Mesodermal cell (in vitro differentiated cells): ENCODE results near the gene CADM4.
A peak's percentile ranks its signal among the peaks of the same experiment; 100 is the strongest.

Experiments used
- H3K27ac ChIP-seq: 2 replicates; pipeline ENCODE4 v1.7.0; 2013; ENCODE audit warnings: mild to moderate bottlenecking, low read depth, low read length, moderate library complexity; ENCODE audit not compliant: severe bottlenecking
- H3K36me3 ChIP-seq: 2 replicates; pipeline ENCODE4 v1.7.1; 2013; ENCODE audit warnings: mild to moderate bottlenecking, low read length, moderate library complexity; ENCODE audit not compliant: control insufficient read depth, insufficient read depth
- H3K4me1 ChIP-seq: one replicate; pipeline ENCODE4 v1.7.1; 2013; ENCODE audit warnings: mild to moderate bottlenecking, low read length; ENCODE audit not compliant: insufficient read depth, control insufficient read depth, poor library complexity, severe bottlenecking
- H3K4me3 ChIP-seq: 2 replicates; pipeline ENCODE4 v1.7.0; 2013; ENCODE audit warnings: low read length, control low read depth, mild to moderate bottlenecking; ENCODE audit not compliant: insufficient read depth, poor library complexity, severe bottlenecking; ENCODE audit errors: extremely low read depth
- H3K9me3 ChIP-seq: 2 replicates; pipeline ENCODE4 v1.7.1; 2013; ENCODE audit warnings: mild to moderate bottlenecking, low read length, moderate library complexity; ENCODE audit not compliant: control insufficient read depth
- WGBS, 2 experiments: methylation state at CpG; one replicate each; pipeline ENCODE4 v1.1.5; 2013; ENCODE audit warnings: missing lambda C conversion rate in 2 of 2; ENCODE audit not compliant: insufficient coverage in 2 of 2; 5-methylcytosine and 5-hydroxymethylcytosine counted together

The CADM4 gene

DNA sequence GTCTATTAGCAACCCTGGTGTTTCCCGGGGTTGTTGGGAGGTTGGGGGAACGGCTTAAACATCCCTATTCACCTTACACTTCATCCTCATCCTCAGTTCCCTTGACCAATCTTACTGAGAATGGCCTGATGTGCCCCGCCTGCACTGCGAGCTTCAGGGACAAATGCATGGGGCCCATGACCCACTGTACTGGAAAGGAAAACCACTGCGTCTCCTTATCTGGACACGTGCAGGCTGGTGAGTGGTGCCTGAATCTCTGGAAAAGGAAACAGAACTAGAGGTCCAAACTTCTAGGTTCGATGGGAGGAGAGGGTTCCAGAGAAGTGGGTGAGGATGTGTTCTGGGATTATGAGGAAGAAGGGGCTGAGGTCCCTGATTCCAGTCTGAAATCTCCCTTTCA lies 58.2 kb downstream of the CADM4 start:
- Histone ChIP-seq H3K27ac (no peak overlapping the region), H3K4me1 (no peaks in the 10 kb centered on the region), H3K36me3 (peaks cover 4% of the 10 kb centered on the region), H3K9me3 (no peaks in the 10 kb centered on the region), H3K4me3 (no peak overlapping the region)
- WGBS, 2 experiments: 47 to 76% methylated on average over 3 to 5 of the region's 7 CpGs

DNA sequence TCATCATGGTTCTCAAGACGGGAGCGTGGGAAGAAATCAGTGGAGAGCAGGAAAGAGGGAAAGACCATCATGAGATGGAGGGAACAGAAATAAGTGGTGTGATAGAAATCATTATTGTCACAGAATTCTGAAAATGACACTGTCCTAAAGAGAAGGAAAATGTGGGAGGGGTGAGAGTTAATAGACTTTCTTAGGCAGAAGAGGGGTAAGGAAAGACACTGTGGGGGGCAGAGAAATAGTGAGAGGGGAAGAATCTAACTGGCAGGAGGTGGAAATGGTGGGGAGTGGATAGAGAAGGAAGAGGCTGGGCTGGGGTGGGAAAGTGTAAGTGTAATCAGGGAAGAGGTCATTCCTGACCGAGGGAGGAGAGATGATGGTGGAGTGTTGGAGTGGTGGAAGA lies 60.9 kb downstream of the CADM4 start:
- Histone ChIP-seq H3K36me3 (peaks cover 3% of the 10 kb centered on the region), H3K4me1 (peaks cover 7% of the 10 kb centered on the region), H3K27ac (no peak overlapping the region), H3K9me3 (no peaks in the 10 kb centered on the region), H3K4me3 (no peak overlapping the region)
- WGBS, 2 experiments: 92 to 100% methylated on average over 3 of the region's 3 CpGs

DNA sequence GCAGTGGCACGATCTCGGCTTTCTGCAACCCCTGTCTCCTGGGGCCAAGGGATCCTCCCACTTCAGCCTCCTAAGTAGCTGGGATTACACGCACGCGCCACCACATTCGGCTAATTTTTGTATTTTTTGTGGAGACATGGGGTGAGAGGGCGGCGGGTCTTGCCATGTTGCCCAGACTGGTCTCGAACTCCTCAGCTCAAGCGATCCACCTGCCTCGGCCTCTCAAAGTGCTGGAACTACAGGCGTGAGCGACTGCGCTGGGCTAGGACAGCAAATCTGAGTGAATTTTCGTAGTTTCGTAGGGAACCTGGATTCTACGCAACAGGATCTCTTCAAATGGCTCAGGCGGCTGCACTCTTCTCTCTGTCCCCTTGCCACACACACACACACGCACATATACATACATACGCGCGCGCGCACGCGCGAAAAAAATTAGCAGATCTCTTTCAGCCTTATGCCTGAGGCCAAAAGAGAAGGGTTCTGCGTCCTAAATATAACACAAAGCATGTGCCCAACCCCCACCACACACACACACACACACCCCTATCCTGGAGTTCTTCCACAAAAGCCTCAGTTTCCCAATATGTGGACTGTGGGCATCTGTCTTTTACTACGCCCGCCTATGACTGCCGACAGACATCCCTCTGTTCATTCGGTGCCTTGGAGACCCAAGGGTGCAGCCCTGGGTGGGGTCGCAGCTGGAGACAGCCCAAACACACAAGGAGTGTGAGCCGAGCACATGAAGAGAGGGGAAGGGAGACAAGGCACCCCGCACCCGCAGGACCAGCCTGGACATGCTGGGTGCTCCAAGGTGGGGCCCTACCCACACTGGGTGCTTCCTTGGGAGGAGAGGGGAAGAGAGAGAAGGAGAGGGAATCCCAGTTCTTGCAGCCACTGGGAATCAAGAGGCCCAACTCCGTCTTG lies 63.4 kb downstream of the CADM4 start:
- Histone ChIP-seq H3K4me3 (peak overlapping the region; percentile 90), H3K4me1 (peaks cover 7% of the 10 kb centered on the region)
- 90% methylated on average over 27 to 32 of the region's 37 CpGs for WGBS, 2 experiments

DNA sequence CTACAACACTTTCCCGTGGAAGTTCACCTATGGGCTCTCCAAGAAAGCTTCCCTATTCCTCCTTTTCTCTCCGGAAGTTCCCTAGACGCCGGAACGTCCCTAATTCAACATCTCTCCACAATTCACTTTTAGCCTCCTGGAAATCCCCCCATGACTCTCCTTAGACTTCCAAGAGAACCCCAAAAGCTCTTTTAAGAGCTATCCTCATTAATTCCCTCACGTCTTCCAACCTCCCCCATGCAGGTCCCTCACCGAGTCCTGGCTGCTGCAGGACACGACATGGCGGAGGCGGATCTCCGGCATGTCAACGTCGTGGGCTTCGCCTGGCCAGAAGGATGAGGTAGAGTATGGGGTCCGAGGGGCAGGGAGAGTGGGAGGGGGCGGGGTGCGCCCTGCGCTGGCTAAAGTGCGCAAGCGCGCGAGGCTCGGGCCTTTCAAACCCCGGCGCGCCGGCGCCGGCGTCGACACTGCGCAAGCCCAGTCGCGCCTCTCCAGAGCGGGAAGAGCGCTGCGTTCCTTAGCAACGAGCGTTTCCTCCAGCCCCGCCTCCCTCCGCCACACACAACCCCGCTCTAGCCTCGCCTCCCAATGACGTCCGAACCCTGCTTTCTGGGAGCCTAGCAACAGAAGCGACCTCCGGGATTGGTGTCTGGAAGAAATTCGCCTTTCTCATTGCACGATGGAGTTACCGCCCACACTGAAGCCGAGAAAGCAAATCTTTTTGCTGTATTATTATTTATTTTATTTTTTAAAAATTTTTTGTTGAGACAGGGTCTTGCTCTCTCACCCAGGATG lies 64.3 kb downstream of the CADM4 start, which contains the start of the genes PINLYP and XRCC1:
Gene PINLYP, plus strand, starts transcription at position 646 of the 795 bp plus-strand sequence. CDS start 1,391 bp downstream, outside the sequence.
Gene XRCC1, minus strand, starts transcription at position 372 of the 795 bp plus-strand sequence. Its CDS starts 69 bp downstream, at position 303.
- peak within 1 kb of the TSS; percentile 77 for H3K27ac ChIP-seq
- 1% methylated on average over 34 to 36 of the region's 51 CpGs for WGBS, 2 experiments
- H3K4me1 ChIP-seq: peaks cover 7% of the 10 kb centered on the region
- H3K9me3 ChIP-seq: no peaks in the 10 kb centered on the region
- peaks cover 9% of the 10 kb centered on the region for H3K36me3 ChIP-seq
- peak within 1 kb of the TSS; percentile 90 for H3K4me3 ChIP-seq

More for the DNA sequence above, 63.4 kb downstream of the CADM4 start:
- no peaks in the 10 kb centered on the region for H3K9me3 ChIP-seq
- peaks cover 6% of the 10 kb centered on the region for H3K36me3 ChIP-seq
- peak overlapping the region; percentile 75 for H3K27ac ChIP-seq

DNA sequence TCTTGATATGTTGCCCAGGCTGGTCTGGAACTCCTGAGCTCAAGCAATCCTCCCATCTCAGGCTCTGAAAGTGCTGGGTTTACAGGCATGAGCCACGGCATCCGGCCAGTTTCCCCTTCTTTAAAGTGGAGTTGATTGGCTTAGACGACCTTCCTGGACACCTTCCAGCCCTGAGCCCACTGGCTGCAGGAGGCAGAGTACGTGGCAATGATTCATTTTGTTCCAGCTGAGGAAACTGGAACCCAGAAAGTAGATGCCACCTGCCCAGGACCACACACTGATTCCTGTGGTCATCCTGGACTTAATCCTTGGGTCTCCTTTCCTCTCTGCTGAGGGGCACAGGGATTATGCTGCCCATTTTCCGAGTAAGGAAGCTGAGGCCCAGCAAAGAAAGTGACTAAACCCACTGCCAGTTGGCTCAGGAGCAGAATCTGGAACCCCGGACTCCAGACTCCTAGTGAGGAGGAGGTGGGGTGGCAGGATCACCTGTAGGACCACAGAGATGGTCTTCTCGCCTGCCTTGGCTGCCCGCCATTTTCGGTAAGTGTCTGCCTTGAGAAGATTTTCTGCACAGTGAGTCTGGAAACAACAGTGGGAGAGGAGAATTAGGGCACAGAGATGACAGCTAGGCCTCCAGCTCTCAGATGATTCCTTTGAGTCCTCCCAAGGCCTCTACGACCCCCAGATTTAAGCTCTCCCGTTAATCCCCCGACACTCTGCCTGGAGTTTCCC lies 65.1 kb downstream of the CADM4 start:
- H3K9me3 ChIP-seq: no peaks in the 10 kb centered on the region
- 65 to 66% methylated on average over 10 to 12 of the region's 12 CpGs for WGBS, 2 experiments
- H3K4me1 ChIP-seq: peaks cover 7% of the 10 kb centered on the region
- H3K27ac ChIP-seq: peak overlapping the region; percentile 77
- H3K4me3 ChIP-seq: peak overlapping the region; percentile 90
- peaks cover 9% of the 10 kb centered on the region for H3K36me3 ChIP-seq
